Epithelial cell of esophagus (primary cell): Measurements from ENCODE around the gene HIP1.
A peak's percentile ranks its signal among the peaks of the same experiment; 100 is the strongest.

Source experiments
- DNase-seq: peaks from one replicate; pipeline ENCODE4 v3.0.0; 2010; ENCODE audit warnings: low read depth
- H3K4me3 ChIP-seq: 2 replicates; pipeline ENCODE4 v1.5.1; 2011; ENCODE audit warnings: mild to moderate bottlenecking, low read length, control low read depth
- TF ChIP-seq, protein P1 (sequence below): IDR thresholded peaks from 2 replicates; pipeline ENCODE4 v1.5.1; 2011; ENCODE audit warnings: low read depth, mild to moderate bottlenecking, low read length, control low read depth, inconsistent platforms; ENCODE audit not compliant: insufficient read depth; ENCODE audit errors: missing control alignments

HIP1 gene

DNA sequence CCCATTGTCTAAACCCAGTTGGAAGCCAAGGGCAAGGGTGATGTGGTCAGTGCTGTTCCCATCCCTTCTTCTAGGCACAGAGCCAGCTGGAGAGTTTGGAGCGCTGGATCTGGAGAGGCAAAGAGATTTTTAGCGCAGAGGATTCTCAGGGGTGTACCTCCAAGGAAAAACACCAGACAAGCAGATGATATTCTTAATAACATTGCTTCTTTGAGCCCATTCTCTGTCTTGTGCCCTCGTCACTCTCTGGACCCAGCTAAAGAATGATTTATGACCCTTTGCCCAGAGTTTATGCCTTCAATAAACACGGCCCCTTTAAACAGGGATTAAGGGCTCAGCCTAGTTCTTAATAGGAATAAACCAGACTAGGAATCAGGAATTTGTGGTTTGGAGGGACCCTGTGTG is 4.7 kb upstream of the HIP1 start:
- no peak for DNase-seq
- H3K4me3 ChIP-seq = no peak overlapping the region
- TF ChIP-seq, protein P1, sequence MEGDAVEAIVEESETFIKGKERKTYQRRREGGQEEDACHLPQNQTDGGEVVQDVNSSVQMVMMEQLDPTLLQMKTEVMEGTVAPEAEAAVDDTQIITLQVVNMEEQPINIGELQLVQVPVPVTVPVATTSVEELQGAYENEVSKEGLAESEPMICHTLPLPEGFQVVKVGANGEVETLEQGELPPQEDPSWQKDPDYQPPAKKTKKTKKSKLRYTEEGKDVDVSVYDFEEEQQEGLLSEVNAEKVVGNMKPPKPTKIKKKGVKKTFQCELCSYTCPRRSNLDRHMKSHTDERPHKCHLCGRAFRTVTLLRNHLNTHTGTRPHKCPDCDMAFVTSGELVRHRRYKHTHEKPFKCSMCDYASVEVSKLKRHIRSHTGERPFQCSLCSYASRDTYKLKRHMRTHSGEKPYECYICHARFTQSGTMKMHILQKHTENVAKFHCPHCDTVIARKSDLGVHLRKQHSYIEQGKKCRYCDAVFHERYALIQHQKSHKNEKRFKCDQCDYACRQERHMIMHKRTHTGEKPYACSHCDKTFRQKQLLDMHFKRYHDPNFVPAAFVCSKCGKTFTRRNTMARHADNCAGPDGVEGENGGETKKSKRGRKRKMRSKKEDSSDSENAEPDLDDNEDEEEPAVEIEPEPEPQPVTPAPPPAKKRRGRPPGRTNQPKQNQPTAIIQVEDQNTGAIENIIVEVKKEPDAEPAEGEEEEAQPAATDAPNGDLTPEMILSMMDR = no peak

DNA sequence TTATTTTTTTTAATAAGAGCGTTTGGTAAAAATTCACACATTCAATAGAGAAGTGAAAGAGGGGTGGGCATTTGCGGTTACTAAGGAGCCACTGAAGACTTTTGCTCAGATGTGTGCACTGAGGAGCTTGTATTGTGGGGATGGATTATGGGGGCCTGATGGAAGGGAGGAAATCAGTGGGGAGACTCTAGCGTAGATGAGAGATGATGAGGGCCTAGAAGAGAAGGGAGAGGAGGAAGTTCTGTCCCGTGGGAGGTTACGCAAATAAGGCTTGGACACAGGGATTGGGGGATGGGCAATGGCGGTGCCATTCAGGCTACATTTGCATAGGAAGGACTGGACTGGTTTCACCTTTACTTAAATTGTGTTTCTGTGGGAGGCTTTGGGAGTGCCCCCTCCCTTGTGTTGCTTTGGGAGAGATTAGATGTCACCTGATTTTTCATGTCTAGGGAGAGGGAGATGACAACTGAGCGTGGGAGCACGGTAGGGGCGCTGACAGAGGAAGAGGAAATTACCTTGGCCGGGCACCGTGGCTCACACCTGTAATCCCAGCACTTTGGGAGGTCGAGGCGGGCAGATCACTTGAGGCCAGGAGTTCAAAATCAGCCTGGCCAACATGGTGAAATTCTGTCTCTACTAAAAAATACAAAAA is 2.2 kb upstream of the HIP1 start:
- no peak for DNase-seq
- no peak overlapping the region for H3K4me3 ChIP-seq
- TF ChIP-seq, protein P1 = no peak

DNA sequence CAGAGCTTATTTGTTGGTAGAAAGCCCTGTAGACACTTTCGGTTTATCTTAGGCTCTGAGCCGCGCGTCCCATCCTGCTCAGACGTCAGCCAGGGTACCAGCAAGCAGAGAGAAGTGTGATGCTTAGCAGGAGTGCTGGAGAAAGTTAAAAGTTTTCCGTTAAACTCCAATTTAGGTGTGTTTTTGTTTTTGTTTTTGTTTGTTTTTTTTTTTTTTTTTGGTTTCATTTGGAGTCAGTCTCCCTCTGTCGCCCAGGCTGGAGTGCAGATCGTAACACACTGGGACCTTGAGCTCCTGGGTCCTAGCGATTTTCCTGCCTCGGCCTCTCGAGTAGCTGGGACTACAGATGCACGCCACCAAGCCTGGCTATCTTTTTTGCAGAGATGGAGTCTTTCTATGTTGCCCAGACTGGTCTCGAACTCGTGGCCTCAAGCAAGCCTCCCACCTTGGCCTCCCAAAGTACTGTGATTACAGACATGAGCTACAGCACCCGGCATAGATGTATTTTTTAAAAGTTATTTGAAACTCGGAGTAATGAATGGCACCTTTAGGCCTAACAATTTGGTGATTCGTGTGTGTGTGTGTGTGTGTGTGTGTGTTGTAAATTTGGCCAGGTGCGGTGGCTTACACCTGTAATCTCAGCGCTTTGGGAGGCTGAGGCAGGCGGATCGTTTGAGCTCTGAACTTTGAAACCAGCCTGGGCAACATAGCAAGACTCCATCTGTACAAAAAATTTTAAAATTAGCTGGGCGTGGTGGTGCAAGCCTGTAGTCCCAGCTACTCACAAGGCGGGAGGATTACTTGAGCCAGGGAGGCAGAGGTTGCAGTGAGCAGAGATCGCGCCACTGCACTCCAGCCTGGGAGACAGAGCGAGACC is 1.3 kb upstream of the HIP1 start:
- no peak for DNase-seq
- TF ChIP-seq, protein P1 = no peak
- H3K4me3 ChIP-seq = peak overlapping the region; percentile 52

DNA sequence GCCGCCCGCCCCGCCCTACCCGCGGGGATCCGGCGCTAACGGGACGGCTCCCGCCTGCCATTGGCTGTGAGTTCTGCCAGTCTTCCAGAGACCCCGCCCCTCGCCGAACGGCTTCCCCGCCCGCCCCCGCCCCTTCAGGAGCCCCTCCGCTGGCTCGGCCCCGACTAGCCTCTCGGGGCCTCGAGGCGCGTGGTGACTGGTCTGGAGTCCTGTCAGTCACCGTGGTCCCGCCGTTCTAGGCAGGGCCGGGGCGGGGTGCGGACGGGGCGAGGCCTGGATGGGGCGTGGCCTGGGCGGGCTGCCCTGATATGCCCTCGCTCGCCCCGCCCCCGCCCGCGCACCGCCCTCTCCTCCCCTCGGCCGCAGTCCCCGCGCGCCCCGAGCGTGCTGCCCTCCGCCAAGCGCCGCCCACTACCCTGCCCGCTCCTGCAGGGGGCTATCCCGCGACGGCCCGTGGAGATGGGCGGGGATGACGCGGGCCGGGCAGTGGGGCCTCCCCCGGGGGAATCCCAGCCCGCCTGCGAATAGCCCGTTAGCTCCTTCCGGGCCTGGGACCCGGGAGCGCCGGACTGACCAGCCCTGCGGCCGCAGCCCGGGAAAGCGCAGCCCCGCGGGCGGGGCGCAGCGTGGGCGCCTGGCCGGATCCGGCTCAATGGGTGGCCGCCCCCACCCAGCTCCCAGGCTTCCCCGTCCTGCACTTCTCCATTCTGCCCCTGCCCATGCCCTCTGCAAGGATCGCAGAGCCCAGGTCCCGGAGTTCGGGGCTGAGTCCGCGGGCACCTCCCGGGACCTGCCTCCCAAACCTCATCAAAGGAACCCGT is 444 bp upstream of the HIP1 start:
- DNase-seq = peak; percentile 99
- peak overlapping the region; percentile 67 for H3K4me3 ChIP-seq
- TF ChIP-seq, protein P1 = no peak

DNA sequence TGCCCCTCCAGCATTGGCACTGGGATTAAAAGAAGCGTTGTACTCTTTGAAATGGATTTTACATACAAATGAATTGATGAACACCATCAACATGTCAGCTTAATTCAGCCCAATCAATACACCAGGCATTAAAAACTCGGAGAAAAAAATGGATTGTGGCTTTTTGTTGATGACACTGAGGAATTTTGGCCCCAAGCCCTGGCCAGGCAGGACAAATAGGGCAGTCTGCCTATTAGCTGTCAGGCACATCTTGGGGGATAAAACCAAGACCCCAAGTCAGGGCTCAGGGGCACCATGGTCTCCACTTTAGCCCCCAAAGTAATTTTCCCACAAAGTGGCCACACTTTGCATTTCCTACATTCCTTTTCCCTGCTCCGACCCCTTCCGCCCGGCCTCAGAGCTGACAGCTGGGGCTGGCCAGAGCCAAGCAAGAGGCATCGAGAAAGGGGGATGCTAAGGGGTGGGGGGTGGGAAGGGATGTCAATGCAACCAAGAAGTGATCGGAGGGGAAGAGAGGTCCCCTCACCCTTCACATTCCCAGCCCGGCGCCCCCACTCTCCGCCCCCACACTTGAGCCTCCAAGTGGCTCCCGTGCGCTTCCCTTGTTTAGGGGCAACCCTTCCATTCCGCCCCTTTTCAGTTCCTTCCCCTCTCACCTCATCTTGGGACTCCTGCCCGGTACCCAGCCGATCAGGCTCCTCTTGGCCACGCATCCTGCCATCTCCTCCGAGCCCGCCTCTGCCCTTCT is 711 bp downstream of the HIP1 start:
- TF ChIP-seq, protein P1 = no peak
- no peak for DNase-seq
- peak overlapping the region; percentile 67 for H3K4me3 ChIP-seq

DNA sequence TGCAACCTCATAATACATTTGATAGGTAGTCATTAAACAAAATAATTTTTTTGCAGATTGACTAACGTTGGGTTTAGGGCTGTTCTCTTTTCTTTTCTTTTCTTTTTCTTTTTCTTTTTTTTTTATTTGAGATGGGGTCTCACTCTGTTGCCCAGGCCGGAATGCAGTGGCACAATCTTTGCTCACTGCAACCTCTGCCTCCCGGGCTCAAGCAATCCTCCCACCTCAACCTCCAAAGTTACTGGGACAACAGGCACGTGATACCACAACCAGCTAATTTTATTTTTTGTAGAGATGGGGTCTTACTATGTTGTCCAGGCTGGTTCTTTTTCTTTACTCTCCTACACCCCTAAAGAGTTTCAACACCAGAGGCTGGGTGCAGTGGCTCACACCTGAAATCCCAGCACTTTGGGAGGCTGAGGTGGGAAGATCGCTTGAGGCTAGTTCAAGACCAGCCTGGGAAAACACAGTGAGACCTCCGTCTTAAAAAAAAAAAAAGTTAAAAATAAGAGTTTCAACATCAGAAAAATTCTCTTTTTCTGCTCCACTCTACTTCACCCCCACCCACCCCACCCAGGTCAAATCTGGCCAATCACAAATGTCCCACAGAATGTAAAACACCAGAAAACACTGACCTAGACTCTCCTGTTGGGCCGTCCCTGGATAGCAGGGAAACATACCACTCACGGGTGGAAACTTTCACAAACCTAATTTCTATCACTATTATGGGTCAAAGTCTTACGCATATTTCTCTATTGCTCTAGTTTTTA is 3.0 kb downstream of the HIP1 start:
- TF ChIP-seq, protein P1 = no peak
- no peak overlapping the region for H3K4me3 ChIP-seq
- DNase-seq = no peak
